Neural progenitor cell (in vitro differentiated cells): ENCODE results near the gene COL15A1. TPM values are rescaled to one million over a fixed set of nuclear protein-coding genes. Genes with fewer than 3 reads are reported as not detected.

Experiments
- DNase-seq: peaks from one replicate; pipeline ENCODE4 v3.0.0-alpha.2; 2016; ENCODE audit warnings: low spot score
- H2AFZ ChIP-seq: fragments of 200-600 bp; sonication (generic); replicated peaks from 2 replicates; pipeline ENCODE4 v1.6.1; 2016; ENCODE audit warnings: antibody characterized with exemption
- H3F3A ChIP-seq: fragments of 200-600 bp; sonication (generic); 2 replicates; pipeline ENCODE4 v1.6.1; 2016; ENCODE audit warnings: antibody characterized with exemption, low read depth
- H3K27ac ChIP-seq: fragments of 200-600 bp; sonication (generic); 2 replicates; pipeline ENCODE4 v1.5.1; 2016; ENCODE audit warnings: mild to moderate bottlenecking
- H3K27me3 ChIP-seq: fragments of 200-600 bp; sonication (generic); 2 replicates; pipeline ENCODE4 v1.6.1; 2016; ENCODE audit warnings: mild to moderate bottlenecking, moderate library complexity
- H3K36me3 ChIP-seq: fragments of 200-600 bp; sonication (generic); 2 replicates; pipeline ENCODE4 v1.5.1; 2016
- H3K4me1 ChIP-seq: fragments of 200-600 bp; sonication (generic); 2 replicates; pipeline ENCODE4 v1.6.1; 2016; ENCODE audit warnings: mixed run types
- H3K4me2 ChIP-seq: fragments of 200-600 bp; sonication (generic); 2 replicates; pipeline ENCODE4 v1.6.1; 2016
- H3K4me3 ChIP-seq: fragments of 200-600 bp; sonication (generic); 2 replicates; pipeline ENCODE4 v1.5.1; 2016
- H3K79me2 ChIP-seq: fragments of 200-600 bp; sonication (generic); 2 replicates; pipeline ENCODE4 v1.6.1; 2016; ENCODE audit warnings: low read depth
- H3K9ac ChIP-seq: fragments of 200-600 bp; sonication (generic); 2 replicates; pipeline ENCODE4 v1.6.1; 2016
- H3K9me3 ChIP-seq: fragments of 200-600 bp; sonication (generic); 2 replicates; pipeline ENCODE4 v1.5.1; 2016; ENCODE audit warnings: low read depth
- H4K20me1 ChIP-seq: fragments of 200-600 bp; sonication (generic); 2 replicates; pipeline ENCODE4 v1.6.1; 2016; ENCODE audit warnings: low read depth
- H3K27ac Mint-ChIP-seq: 3 replicates; pipeline ENCODE4 v1.8.0; 2021; ENCODE audit warnings: mixed read lengths
- H3K27me3 Mint-ChIP-seq: 2 replicates; pipeline ENCODE4 v1.8.0; 2022; ENCODE audit warnings: low read depth, mild to moderate bottlenecking, inconsistent platforms, moderate library complexity, mixed read lengths; ENCODE audit not compliant: insufficient read depth
- H3K36me3 Mint-ChIP-seq: 3 replicates; pipeline ENCODE4 v1.8.0; 2021; ENCODE audit warnings: mixed read lengths
- H3K4me1 Mint-ChIP-seq: 3 replicates; pipeline ENCODE4 v1.8.0; 2021; ENCODE audit warnings: mixed read lengths
- H3K4me3 Mint-ChIP-seq: 3 replicates; pipeline ENCODE4 v1.8.0; 2021; ENCODE audit warnings: mild to moderate bottlenecking, moderate library complexity, mixed read lengths
- H3K9me3 Mint-ChIP-seq: 3 replicates; pipeline ENCODE4 v1.8.0; 2020; ENCODE audit warnings: mixed read lengths
- EZH2 ChIP-seq: fragments of 200-600 bp; sonication (generic); IDR thresholded peaks from 2 replicates; pipeline ENCODE4 v1.6.1; 2017; ENCODE audit warnings: antibody characterized with exemption, mild to moderate bottlenecking, moderate library complexity
- EZH2phosphoT487 ChIP-seq: fragments of 200-600 bp; sonication (generic); IDR thresholded peaks from 2 replicates; pipeline ENCODE4 v1.6.1; 2017; ENCODE audit warnings: antibody characterized with exemption
- total RNA-seq: library from RNA; depleted of rRNA; stranded (reverse); fragments of >200 nt; gene quantifications from 2 replicates; pipeline ENCODE4 v1.2.3, GENCODE V29; 2015; ENCODE audit warnings: low replicate concordance
- TF ChIP-seq, protein P1 (sequence below): fragments of 200-600 bp; sonication (generic); IDR thresholded peaks from 2 replicates; pipeline ENCODE4 v1.5.1; 2017; ENCODE audit warnings: antibody characterized with exemption, mild to moderate bottlenecking

The COL15A1 gene
- total RNA-seq, 1 donor from 2014 or later: 3.2 TPM

DNA sequence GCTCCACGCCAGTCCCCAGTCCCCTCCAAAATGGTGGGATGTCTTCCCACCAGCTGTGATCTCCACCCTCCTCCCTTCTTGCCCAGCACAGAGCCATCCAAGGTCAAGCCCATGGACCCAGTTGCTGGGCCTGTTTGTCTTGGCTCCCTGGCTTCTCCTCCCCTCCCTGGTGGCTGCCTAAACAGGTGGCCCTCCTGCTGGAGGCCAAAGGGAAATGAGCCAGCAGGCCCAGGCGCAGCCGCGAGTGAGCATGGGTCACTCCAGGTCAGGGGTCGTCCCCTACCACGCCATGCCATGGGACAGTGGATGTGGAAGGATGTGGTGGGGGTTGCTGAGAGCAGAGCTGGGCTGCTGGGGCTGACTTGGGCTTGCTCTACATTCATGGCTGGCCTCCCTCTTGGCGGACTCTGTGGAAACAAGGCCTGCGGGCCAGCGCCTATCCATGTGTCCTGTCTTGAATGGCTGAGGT, 33.6 kb downstream of the COL15A1 start:
- Histone ChIP-seq H3K4me1 (peaks cover 33% of the 10 kb centered on the region), H4K20me1 (no peaks in the 10 kb centered on the region), H3K27me3 (peaks cover 41% of the 10 kb centered on the region), H3K9me3 (no peaks in the 10 kb centered on the region), H3K27ac (no peak overlapping the region), H3K36me3 (no peaks in the 10 kb centered on the region), H3K79me2 (no peaks in the 10 kb centered on the region), H3F3A (peaks cover 19% of the 10 kb centered on the region), H3K4me3 (no peak overlapping the region), H3K9ac (no peak overlapping the region), H2AFZ (no peak overlapping the region), H3K4me2 (no peak overlapping the region)
- Mint-ChIP-seq H3K36me3 (no peaks in the 10 kb centered on the region), H3K27ac (peak overlapping the region; percentile 81), H3K27me3 (peaks cover 10% of the 10 kb centered on the region), H3K4me3 (no peak overlapping the region), H3K9me3 (no peaks in the 10 kb centered on the region), H3K4me1 (peaks cover 52% of the 10 kb centered on the region)
- DNase-seq: no peak
- TF ChIP-seq, protein P1, sequence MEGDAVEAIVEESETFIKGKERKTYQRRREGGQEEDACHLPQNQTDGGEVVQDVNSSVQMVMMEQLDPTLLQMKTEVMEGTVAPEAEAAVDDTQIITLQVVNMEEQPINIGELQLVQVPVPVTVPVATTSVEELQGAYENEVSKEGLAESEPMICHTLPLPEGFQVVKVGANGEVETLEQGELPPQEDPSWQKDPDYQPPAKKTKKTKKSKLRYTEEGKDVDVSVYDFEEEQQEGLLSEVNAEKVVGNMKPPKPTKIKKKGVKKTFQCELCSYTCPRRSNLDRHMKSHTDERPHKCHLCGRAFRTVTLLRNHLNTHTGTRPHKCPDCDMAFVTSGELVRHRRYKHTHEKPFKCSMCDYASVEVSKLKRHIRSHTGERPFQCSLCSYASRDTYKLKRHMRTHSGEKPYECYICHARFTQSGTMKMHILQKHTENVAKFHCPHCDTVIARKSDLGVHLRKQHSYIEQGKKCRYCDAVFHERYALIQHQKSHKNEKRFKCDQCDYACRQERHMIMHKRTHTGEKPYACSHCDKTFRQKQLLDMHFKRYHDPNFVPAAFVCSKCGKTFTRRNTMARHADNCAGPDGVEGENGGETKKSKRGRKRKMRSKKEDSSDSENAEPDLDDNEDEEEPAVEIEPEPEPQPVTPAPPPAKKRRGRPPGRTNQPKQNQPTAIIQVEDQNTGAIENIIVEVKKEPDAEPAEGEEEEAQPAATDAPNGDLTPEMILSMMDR: no peak
- TF ChIP-seq EZH2: no peak
- TF ChIP-seq EZH2phosphoT487: no peak

DNA sequence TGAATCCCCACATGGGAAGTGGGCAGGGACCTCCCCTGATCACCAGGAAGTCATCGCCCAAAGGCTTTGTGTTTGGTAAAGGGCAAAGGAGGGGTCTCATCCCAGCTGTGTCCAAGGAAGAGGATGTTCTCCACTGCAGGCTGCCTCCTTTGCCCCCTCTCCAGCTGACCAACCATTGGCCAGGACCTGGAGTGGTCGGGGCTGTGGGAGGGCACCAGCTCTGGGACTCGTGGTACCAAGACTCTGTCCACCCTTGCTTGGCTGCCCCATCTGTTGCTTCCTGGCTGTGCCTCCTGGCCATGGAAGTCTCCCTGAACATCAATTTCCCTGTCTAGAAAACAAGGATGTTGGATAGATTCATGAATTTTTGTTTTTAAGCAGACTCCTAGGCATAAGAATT, 34.1 kb downstream of the COL15A1 start:
- no peak for DNase-seq
- Mint-ChIP-seq H3K36me3 (no peaks in the 10 kb centered on the region), H3K9me3 (no peaks in the 10 kb centered on the region), H3K4me1 (peaks cover 52% of the 10 kb centered on the region), H3K4me3 (no peak overlapping the region), H3K27ac (peak overlapping the region; percentile 81), H3K27me3 (peaks cover 9% of the 10 kb centered on the region)
- Histone ChIP-seq H3F3A (peaks cover 19% of the 10 kb centered on the region), H3K4me3 (no peak overlapping the region), H3K4me1 (peaks cover 33% of the 10 kb centered on the region), H3K36me3 (no peaks in the 10 kb centered on the region), H4K20me1 (no peaks in the 10 kb centered on the region), H3K27ac (peak overlapping the region; percentile 63), H3K27me3 (peaks cover 40% of the 10 kb centered on the region), H3K79me2 (no peaks in the 10 kb centered on the region), H3K9ac (no peak overlapping the region), H2AFZ (no peak overlapping the region), H3K9me3 (no peaks in the 10 kb centered on the region), H3K4me2 (peak overlapping the region; percentile 53)
- TF ChIP-seq EZH2phosphoT487 (no peak), EZH2 (no peak)
- TF ChIP-seq, protein P1: no peak

DNA sequence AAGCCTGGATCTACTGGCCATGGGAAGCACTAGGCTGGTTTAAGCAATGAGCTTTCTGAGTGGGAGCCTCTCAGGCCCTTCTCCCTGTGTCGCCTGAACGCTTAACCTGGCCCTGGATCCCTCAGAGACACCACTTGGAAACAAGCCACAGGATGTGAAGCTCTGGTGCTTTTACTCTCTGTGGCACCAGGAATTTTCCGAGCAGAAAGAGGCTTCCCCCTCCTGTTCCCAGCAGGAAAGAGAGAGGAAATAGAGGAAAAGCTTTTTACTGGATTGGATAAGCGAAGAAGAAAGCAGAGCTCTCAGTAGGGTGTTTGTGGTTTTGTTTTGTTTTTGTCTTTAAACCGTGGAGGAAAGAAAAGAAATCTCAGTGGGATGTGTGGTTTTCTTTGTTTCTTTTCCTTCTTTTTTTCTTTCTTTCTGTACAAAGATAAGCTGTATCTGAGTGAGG, 34.5 kb downstream of the COL15A1 start:
- H3K79me2 ChIP-seq: no peaks in the 10 kb centered on the region
- peaks cover 52% of the 10 kb centered on the region for H3K4me1 Mint-ChIP-seq
- DNase-seq: peak; percentile 88

More for the DNA sequence above, 34.5 kb downstream of the COL15A1 start:
- Histone ChIP-seq H3K4me1 (peaks cover 33% of the 10 kb centered on the region), H3K27ac (peak overlapping the region; percentile 63), H3K36me3 (no peaks in the 10 kb centered on the region), H3F3A (peaks cover 19% of the 10 kb centered on the region), H3K9ac (no peak overlapping the region), H3K4me3 (no peak overlapping the region), H3K4me2 (peak overlapping the region; percentile 53), H3K27me3 (peaks cover 36% of the 10 kb centered on the region), H3K9me3 (no peaks in the 10 kb centered on the region), H2AFZ (no peak overlapping the region), H4K20me1 (no peaks in the 10 kb centered on the region)
- H3K4me3 Mint-ChIP-seq: peak overlapping the region; percentile 27
- H3K27ac Mint-ChIP-seq: peak overlapping the region; percentile 58
- no peaks in the 10 kb centered on the region for H3K36me3 Mint-ChIP-seq
- H3K9me3 Mint-ChIP-seq: no peaks in the 10 kb centered on the region
- no peak for TF ChIP-seq EZH2phosphoT487
- TF ChIP-seq EZH2: no peak
- TF ChIP-seq, protein P1: no peak
- H3K27me3 Mint-ChIP-seq: peaks cover 9% of the 10 kb centered on the region
